ENCODE measurements around the gene TMEM50B. TPM values are rescaled to one million over a fixed set of nuclear protein-coding genes. Genes with fewer than 3 reads are reported as not detected.
"Not testable (repeated sequence)": the region's sequence is repeated elsewhere in the genome, so short reads cannot be mapped to it uniquely, and the experiment has no call there.

Gene TMEM50B
- total RNA-seq, 1 experiment from 2014 or later, result 21.5 TPM

- H3F3A ChIP-seq (ENCODE audit: low read length, unreplicated experiment), result no peaks in the 10 kb centered on the region
- H3K27me3 ChIP-seq (ENCODE audit: low read length), result no peaks in the 10 kb centered on the region
- ATAC-seq (no peak), DNase-seq (no peak)
- no TSS peak for BruUV-seq (replicated peaks)
- intact Hi-C loops (cut with micrococcal nuclease), result no loop called here
- H3K9me3 ChIP-seq (ENCODE audit: low read length), result no peaks in the 10 kb centered on the region
- H3K4me1 ChIP-seq (ENCODE audit: insufficient read depth, low read length), result no peaks in the 10 kb centered on the region
- H3K27ac ChIP-seq (ENCODE audit: low read length), result no peak overlapping the region
- no peaks in the 10 kb centered on the region for H3K36me3 ChIP-seq (ENCODE audit: low read depth, low read length)
- no peak overlapping the region for H2AFZ ChIP-seq (ENCODE audit: low read length)
- ChIA-PET POLR2A (ENCODE audit: unreplicated experiment) (no interaction called here), CTCF (no interaction called here)
- no peak for TF ChIP-seq CTCF (conservative IDR thresholded peaks at IDR 0.05; ENCODE audit: low read depth, low read length)
- H4K20me1 ChIP-seq (ENCODE audit: low read length), result no peaks in the 10 kb centered on the region
- H3K4me2 ChIP-seq (ENCODE audit: low read length), result no peak overlapping the region
- H3K4me3 ChIP-seq (ENCODE audit: low read length), result no peak overlapping the region
- no peaks in the 10 kb centered on the region for H3K9me2 ChIP-seq (replicated peaks; ENCODE audit: low read length)
- H3K9ac ChIP-seq (ENCODE audit: low read length), result no peak overlapping the region
- H3K79me2 ChIP-seq (ENCODE audit: low read length), result peaks cover 37% of the 10 kb centered on the region
These were observed 6.4 kb downstream of the TMEM50B start for GRCh38 chr21:33473344-33473743.

- Histone ChIP-seq H3K79me2 (ENCODE audit: low read length) (peaks cover 25% of the 10 kb centered on the region), H3K9ac (ENCODE audit: low read length) (no peak overlapping the region), H3K36me3 (ENCODE audit: low read depth, low read length) (no peaks in the 10 kb centered on the region; the same call in 1 of the 2 replicates), H3K4me3 (ENCODE audit: low read length) (no peak overlapping the region), H3K4me2 (ENCODE audit: low read length) (no peak overlapping the region), H3K4me1 (ENCODE audit: insufficient read depth, low read length) (0 out of 2 replicates have a peak, but pooled peaks cover 1% of the 10 kb centered on the region), H4K20me1 (ENCODE audit: low read length) (no peaks in the 10 kb centered on the region), H2AFZ (ENCODE audit: low read length) (no peak overlapping the region), H3K27ac (ENCODE audit: low read length) (no peak overlapping the region), H3K27me3 (ENCODE audit: low read length) (no peaks in the 10 kb centered on the region), H3K9me3 (ENCODE audit: low read length) (no peaks in the 10 kb centered on the region), H3K9me2 (replicated peaks; ENCODE audit: low read length) (no peaks in the 10 kb centered on the region), H3F3A (ENCODE audit: low read length, unreplicated experiment) (no peaks in the 10 kb centered on the region)
- ChIA-PET CTCF (interaction anchor here (0.7 kb wide), 1 partner anchor 635 kb away, joined by 4 read pairs; no protein-coding TSS in a partner anchor), POLR2A (ENCODE audit: unreplicated experiment) (no interaction called here)
- ATAC-seq (no peak), DNase-seq (no peak)
- no TSS peak for BruUV-seq (replicated peaks)
- TF ChIP-seq CTCF (conservative IDR thresholded peaks at IDR 0.05; ENCODE audit: low read depth, low read length) (no peak), EZH2phosphoT487 (IDR thresholded peaks at IDR 0.05; ENCODE audit: borderline replicate concordance, low read length) (no peak), EZH2 (IDR thresholded peaks at IDR 0.05; ENCODE audit: low read length, unreplicated experiment) (no peak)
- intact Hi-C loops (cut with micrococcal nuclease), result no loop called here
These were observed 9.1 kb downstream of the TMEM50B start for GRCh38 chr21:33470701-33471100.

GRCh38 chr21:33469183-33469582 is 10.6 kb downstream of the TMEM50B start:
- H3K9me2 ChIP-seq (replicated peaks; ENCODE audit: low read length); CTCF ChIA-PET; intact Hi-C loops (cut with micrococcal nuclease); H3K27me3 ChIP-seq (ENCODE audit: low read length); H3K4me1 ChIP-seq (ENCODE audit: insufficient read depth, low read length); BruUV-seq (replicated peaks); H3K36me3 ChIP-seq (ENCODE audit: low read depth, low read length); H3K4me2 ChIP-seq (ENCODE audit: low read length); H3F3A ChIP-seq (ENCODE audit: low read length, unreplicated experiment); H2AFZ ChIP-seq (ENCODE audit: low read length); H3K9ac ChIP-seq (ENCODE audit: low read length); H4K20me1 ChIP-seq (ENCODE audit: low read length); H3K27ac ChIP-seq (ENCODE audit: low read length); ATAC-seq; H3K4me3 ChIP-seq (ENCODE audit: low read length); H3K9me3 ChIP-seq (ENCODE audit: low read length); DNase-seq: not testable (repeated sequence)
- POLR2A ChIA-PET (ENCODE audit: unreplicated experiment), result interaction anchor here (0.6 kb wide), 1 partner anchor 11 kb away, joined by 4 read pairs; no protein-coding TSS in a partner anchor
- peaks cover 22% of the 10 kb centered on the region for H3K79me2 ChIP-seq (ENCODE audit: low read length)

Data from PC-3 (cell line).